PC-9 (cell line): ENCODE results near the gene KCNQ5. TPM values are rescaled to one million over a fixed set of nuclear protein-coding genes. Genes with fewer than 3 reads are reported as not detected.

Experiments
- BruUV-seq: library from RNA; stranded (reverse); fragments of 400-500 nt; replicated peaks from 2 replicates; lab custom pipeline; 2021; lab: Mats Ljungman, UMichigan
- CTCF ChIA-PET: fragments of 300-600 bp; sonication (Branson Sonifier 250); formaldehyde crosslinking; loops from one replicate; lab custom pipeline; 2022; ENCODE audit warnings: antibody characterized with exemption; lab: Charles Lee
- POLR2A ChIA-PET: fragments of 300-600 bp; sonication (Branson Sonifier 250); formaldehyde crosslinking; loops from one replicate; lab custom pipeline; 2022; ENCODE audit warnings: antibody characterized with exemption; ENCODE audit not compliant: unreplicated experiment; lab: Charles Lee
- DNase-seq, 2 experiments: peaks; one replicate each; pipeline versions ENCODE4 v3.0.0 to v3.0.0-alpha.2; 2015 to 2022; ENCODE audit warnings: mixed read lengths in 1 of 2
- H2AFZ ChIP-seq: fragments of 200-600 bp; sonication (generic); 2 replicates; pipeline ENCODE4 v1.8.1; 2017; ENCODE audit warnings: antibody characterized with exemption
- H3F3A ChIP-seq: fragments of 200-600 bp; sonication (generic); 2 replicates; pipeline ENCODE4 v1.8.1; 2017; ENCODE audit warnings: antibody characterized with exemption, mild to moderate bottlenecking, low read depth; ENCODE audit not compliant: insufficient read depth
- H3K27ac ChIP-seq: fragments of 200-600 bp; sonication (generic); 2 replicates; pipeline ENCODE4 v1.6.1; 2016; ENCODE audit warnings: mixed run types
- H3K27me3 ChIP-seq: fragments of 200-600 bp; sonication (generic); 2 replicates; pipeline ENCODE4 v1.6.1; 2016; ENCODE audit warnings: low read depth, mixed run types; ENCODE audit not compliant: insufficient read depth
- H3K36me3 ChIP-seq: fragments of 200-600 bp; sonication (generic); 2 replicates; pipeline ENCODE4 v1.6.1; 2016; ENCODE audit warnings: low read depth, mixed run types
- H3K4me1 ChIP-seq: fragments of 200-600 bp; sonication (generic); replicated peaks from 2 replicates; pipeline ENCODE4 v1.6.1; 2016; ENCODE audit warnings: mixed run types; ENCODE audit not compliant: insufficient read depth
- H3K4me2 ChIP-seq: fragments of 200-600 bp; sonication (generic); 2 replicates; pipeline ENCODE4 v1.6.1; 2017; ENCODE audit warnings: mixed run types
- H3K4me3 ChIP-seq: fragments of 200-600 bp; sonication (generic); 2 replicates; pipeline ENCODE4 v1.6.1; 2016; ENCODE audit warnings: mixed run types
- H3K79me2 ChIP-seq: fragments of 200-600 bp; sonication (generic); 2 replicates; pipeline ENCODE4 v1.6.1; 2017; ENCODE audit warnings: low read depth, mixed run types
- H3K9me2 ChIP-seq: fragments of 200-600 bp; sonication (generic); 2 replicates; pipeline ENCODE4 v1.8.1; 2017; ENCODE audit warnings: mild to moderate bottlenecking; ENCODE audit not compliant: insufficient read depth
- H3K9me3 ChIP-seq: fragments of 200-600 bp; sonication (generic); 2 replicates; pipeline ENCODE4 v1.8.1; 2016; ENCODE audit warnings: low read depth; ENCODE audit not compliant: insufficient read depth
- H4K20me1 ChIP-seq: fragments of 200-600 bp; sonication (generic); 2 replicates; pipeline ENCODE4 v1.8.1; 2017; ENCODE audit not compliant: insufficient read depth
- EZH2 ChIP-seq: fragments of 200-600 bp; sonication (generic); IDR thresholded peaks from 2 replicates; pipeline ENCODE4 v1.8.0; 2017; ENCODE audit warnings: antibody characterized with exemption, low read depth
- intact Hi-C: fragments of 100-400 bp; cut with micrococcal nuclease; formaldehyde crosslinking; loops from one replicate; pipeline ENCODE4 v1.10.0; 2022; ENCODE audit not compliant: unreplicated experiment
- total RNA-seq: library from RNA; stranded (reverse); gene quantifications from 2 replicates; pipeline ENCODE4 v1.2.3, GENCODE V29; 2021
- TF ChIP-seq, protein P1 (sequence below): fragments of 200-600 bp; sonication (generic); conservative IDR thresholded peaks from 2 replicates; pipeline ENCODE4 v1.6.1; 2017; ENCODE audit warnings: mixed run types, antibody characterized with exemption, mild to moderate bottlenecking, moderate library complexity

The KCNQ5 gene
- total RNA-seq, 1 experiment from 2014 or later: 0.20 TPM

DNA sequence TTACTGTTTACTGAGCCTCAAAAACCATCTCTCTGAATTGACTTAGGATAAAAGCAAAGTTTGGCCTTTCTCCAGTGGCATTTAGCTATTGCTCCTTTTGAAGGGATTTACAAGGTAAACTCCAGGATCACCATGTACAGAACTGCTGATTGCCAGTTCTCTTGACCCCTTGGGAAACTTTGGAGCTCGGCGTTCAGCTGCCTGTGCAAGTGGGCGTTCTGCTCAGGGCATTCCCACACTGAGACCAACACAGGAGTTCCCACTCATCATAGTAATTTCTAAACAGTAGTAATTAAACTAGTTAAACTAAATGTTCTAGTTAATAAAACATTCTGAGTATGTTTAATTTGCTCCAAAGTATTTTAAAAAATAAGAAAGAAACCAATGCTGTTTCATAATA, 14.9 kb downstream of the KCNQ5 start:
- DNase-seq: no peak
- no TSS peak for BruUV-seq
- H3F3A ChIP-seq: no peaks in the 10 kb centered on the region
- no peaks in the 10 kb centered on the region for H3K27me3 ChIP-seq
- ChIA-PET POLR2A (no interaction called here), CTCF (no interaction called here)
- intact Hi-C loops: no loop called here
- H3K9me3 ChIP-seq: no peaks in the 10 kb centered on the region
- H3K36me3 ChIP-seq: no peaks in the 10 kb centered on the region
- no peaks in the 10 kb centered on the region for H3K9me2 ChIP-seq
- no peaks in the 10 kb centered on the region for H3K79me2 ChIP-seq
- no peaks in the 10 kb centered on the region for H3K4me1 ChIP-seq
- H3K27ac ChIP-seq: no peak overlapping the region
- no peaks in the 10 kb centered on the region for H4K20me1 ChIP-seq
- no peak overlapping the region for H3K4me3 ChIP-seq
- H2AFZ ChIP-seq: no peak overlapping the region
- H3K4me2 ChIP-seq: no peak overlapping the region
- TF ChIP-seq, protein P1, sequence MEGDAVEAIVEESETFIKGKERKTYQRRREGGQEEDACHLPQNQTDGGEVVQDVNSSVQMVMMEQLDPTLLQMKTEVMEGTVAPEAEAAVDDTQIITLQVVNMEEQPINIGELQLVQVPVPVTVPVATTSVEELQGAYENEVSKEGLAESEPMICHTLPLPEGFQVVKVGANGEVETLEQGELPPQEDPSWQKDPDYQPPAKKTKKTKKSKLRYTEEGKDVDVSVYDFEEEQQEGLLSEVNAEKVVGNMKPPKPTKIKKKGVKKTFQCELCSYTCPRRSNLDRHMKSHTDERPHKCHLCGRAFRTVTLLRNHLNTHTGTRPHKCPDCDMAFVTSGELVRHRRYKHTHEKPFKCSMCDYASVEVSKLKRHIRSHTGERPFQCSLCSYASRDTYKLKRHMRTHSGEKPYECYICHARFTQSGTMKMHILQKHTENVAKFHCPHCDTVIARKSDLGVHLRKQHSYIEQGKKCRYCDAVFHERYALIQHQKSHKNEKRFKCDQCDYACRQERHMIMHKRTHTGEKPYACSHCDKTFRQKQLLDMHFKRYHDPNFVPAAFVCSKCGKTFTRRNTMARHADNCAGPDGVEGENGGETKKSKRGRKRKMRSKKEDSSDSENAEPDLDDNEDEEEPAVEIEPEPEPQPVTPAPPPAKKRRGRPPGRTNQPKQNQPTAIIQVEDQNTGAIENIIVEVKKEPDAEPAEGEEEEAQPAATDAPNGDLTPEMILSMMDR: no peak
- TF ChIP-seq EZH2: no peak

DNA sequence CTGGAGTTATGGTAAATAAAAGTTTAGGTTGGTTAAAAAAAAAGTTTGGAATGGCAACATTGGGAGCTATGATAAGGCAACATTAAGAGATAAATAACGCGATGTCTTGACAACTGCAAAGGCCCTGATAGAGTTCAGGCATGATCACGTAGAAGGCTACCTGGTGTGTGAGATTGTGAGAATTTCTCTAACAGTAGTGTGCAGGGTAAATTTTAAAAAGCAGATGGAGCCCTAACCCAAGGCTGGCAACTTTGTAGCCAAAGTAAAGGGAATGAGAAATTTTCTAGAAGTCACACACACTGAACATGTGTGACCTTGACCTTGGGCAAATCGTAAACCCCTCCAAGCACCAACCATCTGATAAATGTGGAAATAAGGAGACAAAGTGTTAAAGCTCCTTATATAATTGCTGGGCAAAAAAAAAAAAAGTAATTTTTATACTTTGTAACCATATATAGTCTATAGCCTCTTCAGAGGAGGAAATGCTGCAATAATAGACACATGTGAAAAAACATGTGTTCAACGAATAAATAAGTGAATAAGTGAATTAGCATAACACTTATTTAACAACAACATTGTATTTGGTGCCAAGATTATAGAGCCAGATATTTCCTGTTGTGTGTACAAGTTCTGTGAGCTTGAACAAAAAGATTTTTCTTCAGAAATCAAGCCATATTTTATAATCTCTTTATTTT, 18.2 kb downstream of the KCNQ5 start:
- DNase-seq: no peak
- no peaks in the 10 kb centered on the region for H3K9me3 ChIP-seq
- ChIA-PET CTCF (no interaction called here), POLR2A (no interaction called here)
- BruUV-seq: no TSS peak
- H3K4me3 ChIP-seq: no peak overlapping the region
- H3K4me2 ChIP-seq: no peak overlapping the region
- H3K9me2 ChIP-seq: no peaks in the 10 kb centered on the region
- H3K27ac ChIP-seq: no peak overlapping the region
- H3K79me2 ChIP-seq: no peaks in the 10 kb centered on the region
- H3K36me3 ChIP-seq: no peaks in the 10 kb centered on the region
- H3K27me3 ChIP-seq: no peaks in the 10 kb centered on the region
- no peak overlapping the region for H2AFZ ChIP-seq
- intact Hi-C loops: no loop called here
- no peaks in the 10 kb centered on the region for H3K4me1 ChIP-seq
- TF ChIP-seq, protein P1: no peak
- TF ChIP-seq EZH2: no peak
- no peaks in the 10 kb centered on the region for H4K20me1 ChIP-seq
- no peaks in the 10 kb centered on the region for H3F3A ChIP-seq

DNA sequence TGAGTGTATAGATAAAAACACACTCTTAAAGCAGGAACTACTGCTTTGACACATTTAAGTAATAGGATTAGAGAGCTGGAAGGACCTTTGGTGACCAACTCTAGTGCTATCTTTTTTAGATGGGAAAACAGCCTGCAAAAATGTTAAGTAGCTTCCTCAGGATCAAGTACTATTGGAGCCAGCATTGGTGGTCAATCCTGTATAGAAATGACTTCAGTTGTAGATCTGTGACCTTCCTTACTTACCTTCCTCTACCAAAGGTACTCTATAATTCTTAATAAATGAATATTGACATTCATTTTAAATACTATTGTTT, 18.7 kb downstream of the KCNQ5 start:
- H3K27me3 ChIP-seq: no peaks in the 10 kb centered on the region
- CTCF ChIA-PET: no interaction called here

More for the DNA sequence above, 18.7 kb downstream of the KCNQ5 start:
- POLR2A ChIA-PET: no interaction called here
- Histone ChIP-seq H3K27ac (no peak overlapping the region), H3K9me3 (no peaks in the 10 kb centered on the region), H3K36me3 (no peaks in the 10 kb centered on the region), H2AFZ (no peak overlapping the region), H3K4me1 (no peaks in the 10 kb centered on the region), H4K20me1 (no peaks in the 10 kb centered on the region), H3K4me3 (no peak overlapping the region), H3K79me2 (no peaks in the 10 kb centered on the region), H3K4me2 (no peak overlapping the region), H3K9me2 (no peaks in the 10 kb centered on the region), H3F3A (no peaks in the 10 kb centered on the region)
- intact Hi-C loops: no loop called here
- TF ChIP-seq, protein P1: no peak
- TF ChIP-seq EZH2: no peak
- DNase-seq: no peak
- BruUV-seq: no TSS peak
